ENCODE measurements around the gene COX20.

GRCh38 chr1:244869364-244869827, 33.9 kb downstream of the COX20 start:
- no peak for TF ChIP-seq POLR2A (IDR thresholded peaks at IDR 0.05)
- TF ChIP-seq, protein P1, sequence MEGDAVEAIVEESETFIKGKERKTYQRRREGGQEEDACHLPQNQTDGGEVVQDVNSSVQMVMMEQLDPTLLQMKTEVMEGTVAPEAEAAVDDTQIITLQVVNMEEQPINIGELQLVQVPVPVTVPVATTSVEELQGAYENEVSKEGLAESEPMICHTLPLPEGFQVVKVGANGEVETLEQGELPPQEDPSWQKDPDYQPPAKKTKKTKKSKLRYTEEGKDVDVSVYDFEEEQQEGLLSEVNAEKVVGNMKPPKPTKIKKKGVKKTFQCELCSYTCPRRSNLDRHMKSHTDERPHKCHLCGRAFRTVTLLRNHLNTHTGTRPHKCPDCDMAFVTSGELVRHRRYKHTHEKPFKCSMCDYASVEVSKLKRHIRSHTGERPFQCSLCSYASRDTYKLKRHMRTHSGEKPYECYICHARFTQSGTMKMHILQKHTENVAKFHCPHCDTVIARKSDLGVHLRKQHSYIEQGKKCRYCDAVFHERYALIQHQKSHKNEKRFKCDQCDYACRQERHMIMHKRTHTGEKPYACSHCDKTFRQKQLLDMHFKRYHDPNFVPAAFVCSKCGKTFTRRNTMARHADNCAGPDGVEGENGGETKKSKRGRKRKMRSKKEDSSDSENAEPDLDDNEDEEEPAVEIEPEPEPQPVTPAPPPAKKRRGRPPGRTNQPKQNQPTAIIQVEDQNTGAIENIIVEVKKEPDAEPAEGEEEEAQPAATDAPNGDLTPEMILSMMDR (IDR thresholded peaks at IDR 0.05) = no peak

Measured in lower leg skin (tissue), 3 donors.